GM12892 (cell line): ENCODE measurements around the gene WSCD2.

Experiments
- DNase-seq: peaks from one replicate; pipeline ENCODE4 v3.0.0; 2011; ENCODE audit not compliant: insufficient read length
- FAIRE-seq: peaks from 2 replicates; lab custom pipeline; 2011; peaks lifted over from hg19 to GRCh38; lab: Jason Lieb, UNC
- POLR2A ChIP-seq: IDR thresholded peaks from 2 replicates; pipeline ENCODE4 v1.6.1; 2011; ENCODE audit warnings: low read depth, low read length, control low read depth
- POLR2AphosphoS5 ChIP-seq: IDR thresholded peaks from 2 replicates; pipeline ENCODE4 v1.6.1; 2011; ENCODE audit warnings: low read depth, low read length, control low read depth
- TAF1 ChIP-seq: IDR thresholded peaks from 2 replicates; pipeline ENCODE4 v1.6.1; 2011; ENCODE audit warnings: low read depth, mild to moderate bottlenecking, control low read depth, low read length, borderline replicate concordance

Gene WSCD2

DNA sequence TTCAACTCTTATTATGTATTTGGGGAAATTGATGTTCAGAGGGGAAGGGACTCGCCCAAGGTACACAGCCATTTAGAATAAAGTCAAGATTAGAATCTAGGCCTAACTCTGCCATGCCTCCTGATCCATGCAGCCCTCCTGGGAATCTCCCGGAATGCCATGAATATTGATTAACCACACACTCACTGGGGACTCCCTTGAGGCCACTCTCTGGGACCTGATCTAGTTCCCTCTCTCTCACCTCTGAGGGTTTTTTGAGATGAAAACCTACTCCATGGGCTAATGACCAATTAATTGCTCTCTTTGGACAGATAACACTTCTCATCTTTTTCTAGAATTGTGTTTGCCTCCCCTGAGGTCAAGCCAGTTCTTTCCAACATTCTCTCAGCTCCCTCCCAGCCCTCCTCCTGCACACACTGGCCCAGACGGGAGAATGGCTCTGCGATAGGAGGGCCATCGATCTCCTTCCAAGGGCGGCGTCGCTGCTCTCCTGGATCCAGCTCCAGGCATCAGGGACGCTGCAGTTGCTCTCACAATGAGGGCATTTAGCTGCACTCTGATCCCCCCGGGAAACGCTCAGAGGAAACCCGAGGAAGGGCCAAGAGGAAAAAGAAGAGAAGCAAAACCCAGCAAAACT lies 22.6 kb downstream of the WSCD2 start:
- no peak for TF ChIP-seq POLR2A
- no peak for TF ChIP-seq POLR2AphosphoS5
- TF ChIP-seq TAF1, result no peak
- no peak for DNase-seq
- no peak for FAIRE-seq

DNA sequence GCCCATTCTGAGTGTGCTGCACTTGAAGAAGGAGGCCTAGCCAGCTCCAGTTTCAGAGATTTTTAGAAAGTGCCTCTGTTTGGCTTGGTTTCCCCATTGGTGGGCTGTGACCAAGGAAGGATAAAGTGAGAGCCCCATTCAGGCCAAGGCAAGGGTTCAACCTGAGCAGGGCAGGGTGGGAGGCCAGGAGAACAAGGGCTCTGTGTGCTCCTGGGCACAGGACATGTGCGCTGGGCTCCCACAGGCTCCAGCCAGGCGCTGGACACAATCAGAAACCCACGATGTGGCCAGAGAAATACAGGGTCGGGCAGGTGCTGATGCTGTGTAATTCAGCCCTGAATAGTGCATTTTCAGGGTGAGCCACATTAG lies 23.1 kb downstream of the WSCD2 start:
- no peak for TF ChIP-seq POLR2AphosphoS5
- no peak for TF ChIP-seq TAF1
- FAIRE-seq (no peak), DNase-seq (no peak)

DNA sequence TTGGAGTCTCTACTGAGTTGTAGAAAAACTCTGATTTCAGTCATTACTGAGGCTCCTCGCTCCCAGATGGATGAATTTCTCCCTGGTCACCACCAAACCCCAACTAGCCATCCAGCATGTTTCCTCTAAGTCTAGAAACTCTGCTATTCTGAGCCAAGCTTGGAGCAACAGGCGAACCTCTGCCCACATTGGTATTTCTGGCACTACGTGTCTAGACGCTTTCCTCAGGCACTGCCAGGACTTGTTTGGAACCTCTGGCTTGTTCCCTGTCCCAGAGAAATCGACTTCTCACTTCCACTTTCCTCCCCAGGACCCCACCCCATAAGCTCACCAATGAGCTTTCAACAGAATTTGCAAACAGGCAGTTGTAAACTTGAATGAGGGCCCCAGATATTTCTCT lies 27.6 kb downstream of the WSCD2 start:
- TF ChIP-seq POLR2AphosphoS5, result no peak
- TF ChIP-seq POLR2A, result no peak
- TF ChIP-seq TAF1, result no peak
- DNase-seq, result no peak
- no peak for FAIRE-seq

DNA sequence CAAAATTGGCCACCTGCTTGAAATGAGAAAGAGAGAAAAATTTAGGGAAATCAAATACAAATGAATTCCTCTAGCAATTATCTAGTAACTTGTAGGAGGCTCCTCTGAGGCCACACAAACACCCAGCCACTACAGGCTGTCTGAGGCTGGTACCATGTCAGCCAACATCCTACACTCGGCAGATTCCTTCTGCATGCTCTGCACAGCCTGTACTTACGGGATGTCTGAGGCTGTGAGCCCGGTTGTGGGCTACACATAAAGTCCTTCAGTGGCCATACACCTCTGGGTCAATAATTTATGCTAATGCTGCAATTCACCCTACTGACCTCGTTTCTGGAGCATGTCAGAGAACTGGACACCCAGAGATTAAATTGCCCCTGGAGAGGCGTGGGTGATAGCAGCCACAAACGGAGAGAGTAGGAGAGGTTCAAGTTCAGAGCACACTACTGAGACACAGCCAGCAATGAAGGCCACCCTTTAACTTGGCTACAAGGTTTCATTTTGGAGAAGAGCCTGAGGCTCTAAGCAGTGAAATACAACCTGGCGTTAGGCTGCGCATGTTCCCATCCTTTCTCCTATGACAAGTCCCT lies 28.9 kb downstream of the WSCD2 start:
- FAIRE-seq (no peak), DNase-seq (no peak)
- TF ChIP-seq TAF1, result no peak
- no peak for TF ChIP-seq POLR2AphosphoS5
- TF ChIP-seq POLR2A, result no peak

GRCh38 chr12:108162207-108162606 lies 33.1 kb downstream of the WSCD2 start:
- TF ChIP-seq TAF1 (no peak), POLR2AphosphoS5 (no peak), POLR2A (no peak)
- DNase-seq (no peak), FAIRE-seq (no peak)

- FAIRE-seq (no peak), DNase-seq (no peak)
- TF ChIP-seq POLR2AphosphoS5, result no peak
- no peak for TF ChIP-seq POLR2A
- no peak for TF ChIP-seq TAF1
Measured at GRCh38 chr12:108166505-108166904, 37.4 kb downstream of the WSCD2 start.

DNA sequence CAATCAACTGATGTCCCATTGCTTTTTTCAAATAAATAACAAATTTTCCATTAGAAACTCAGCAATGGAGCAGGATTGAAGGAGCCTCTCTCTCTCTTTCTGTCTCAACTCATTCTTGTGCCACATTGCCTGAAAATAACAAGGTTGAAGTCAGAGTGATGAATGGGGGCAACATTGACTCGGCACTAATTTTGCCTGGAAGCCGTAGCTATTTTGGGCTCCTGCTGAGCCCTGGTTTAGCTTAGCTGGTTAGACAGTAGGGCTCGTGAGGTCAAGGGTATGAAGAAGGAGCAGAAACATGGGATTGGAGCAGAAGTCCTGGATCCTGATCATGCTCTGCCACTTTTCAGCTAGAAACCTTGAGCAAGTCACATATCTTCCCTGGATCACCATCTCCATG lies 38.9 kb downstream of the WSCD2 start:
- FAIRE-seq (no peak), DNase-seq (no peak)
- TF ChIP-seq TAF1, result no peak
- TF ChIP-seq POLR2A, result no peak
- no peak for TF ChIP-seq POLR2AphosphoS5

DNA sequence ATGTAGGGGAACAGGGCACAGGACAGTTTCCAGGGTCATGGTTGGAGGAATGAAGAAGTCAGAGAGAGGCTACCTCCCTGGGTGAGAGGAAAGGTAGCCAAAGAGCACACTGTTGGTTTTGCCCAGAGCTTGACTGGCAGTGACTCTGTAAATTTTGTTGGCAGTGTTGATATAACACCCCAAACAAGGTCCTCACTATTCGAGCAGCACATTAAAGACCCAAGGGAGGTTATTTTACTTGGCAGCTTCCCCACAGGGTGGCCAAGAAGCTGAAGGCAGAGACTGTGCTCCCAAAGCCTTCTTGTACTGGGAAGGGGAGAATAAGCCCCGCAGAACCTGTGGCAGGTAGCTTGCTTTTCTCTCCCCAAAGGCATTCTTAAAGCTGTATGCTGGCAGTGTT lies 40.6 kb downstream of the WSCD2 start:
- no peak for FAIRE-seq
- no peak for DNase-seq
- TF ChIP-seq POLR2A, result no peak
- TF ChIP-seq TAF1, result no peak
- TF ChIP-seq POLR2AphosphoS5, result no peak

GRCh38 chr12:108170164-108170563 lies 41.1 kb downstream of the WSCD2 start:
- FAIRE-seq (no peak), DNase-seq (no peak)
- no peak for TF ChIP-seq POLR2AphosphoS5
- TF ChIP-seq POLR2A, result no peak
- TF ChIP-seq TAF1, result no peak

DNA sequence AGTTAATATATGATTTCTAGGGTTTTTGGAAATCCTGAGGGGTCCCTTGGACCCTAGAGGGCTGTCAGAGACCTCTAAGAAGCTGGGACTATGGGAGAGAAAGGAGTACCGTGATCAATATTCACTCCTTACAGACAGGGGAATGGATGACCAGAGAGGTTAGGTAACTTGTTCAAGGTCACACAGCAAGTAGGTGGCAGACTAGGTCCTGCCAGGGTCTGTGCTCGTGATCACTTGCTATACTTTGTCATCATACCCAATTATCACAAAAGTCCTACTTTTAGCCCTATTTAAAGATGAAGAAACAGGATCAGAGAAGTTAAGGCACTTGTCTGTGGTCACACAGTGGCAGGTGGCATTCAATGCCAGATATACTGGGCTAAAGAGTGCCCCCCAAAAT lies 42.9 kb downstream of the WSCD2 start:
- no peak for FAIRE-seq
- DNase-seq, result no peak
- TF ChIP-seq POLR2A (no peak), TAF1 (no peak), POLR2AphosphoS5 (no peak)

GRCh38 chr12:108173160-108173559 lies 44.1 kb downstream of the WSCD2 start:
- no peak for FAIRE-seq
- no peak for DNase-seq
- TF ChIP-seq POLR2A (no peak), POLR2AphosphoS5 (no peak), TAF1 (no peak)

GRCh38 chr12:108173892-108174291 lies 44.8 kb downstream of the WSCD2 start:
- DNase-seq (no peak), FAIRE-seq (no peak)
- TF ChIP-seq POLR2A (no peak), TAF1 (no peak), POLR2AphosphoS5 (no peak)

DNA sequence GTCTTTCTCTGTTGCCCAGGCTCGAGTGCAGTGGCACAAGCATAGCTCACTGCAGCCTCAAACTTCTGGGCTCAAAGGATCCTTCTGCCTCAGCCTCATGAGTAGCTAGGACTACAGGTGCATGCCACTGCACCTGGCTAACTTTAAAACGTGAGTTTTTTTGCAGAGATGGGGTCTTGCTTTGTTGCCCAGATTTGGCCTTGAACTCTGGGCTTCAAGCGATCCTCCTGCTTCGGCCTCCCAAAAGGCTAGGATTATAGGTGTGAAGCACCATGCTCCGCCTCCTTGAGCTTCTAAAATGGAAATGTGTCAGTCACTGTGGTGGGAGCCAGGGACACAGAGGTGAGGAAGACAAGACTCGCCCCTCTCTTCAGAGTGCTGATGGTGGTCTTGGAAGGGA lies 45.6 kb downstream of the WSCD2 start:
- no peak for TF ChIP-seq POLR2A
- TF ChIP-seq POLR2AphosphoS5, result no peak
- TF ChIP-seq TAF1, result no peak
- DNase-seq (no peak), FAIRE-seq (no peak)

GRCh38 chr12:108175310-108175709 lies 46.2 kb downstream of the WSCD2 start:
- TF ChIP-seq POLR2A (no peak), POLR2AphosphoS5 (no peak), TAF1 (no peak)
- DNase-seq (no peak), FAIRE-seq (no peak)
